Liver (tissue), 9 donors: ENCODE measurements around the gene NLGN1. TPM values are rescaled to one million over a fixed set of nuclear protein-coding genes. Genes with fewer than 3 reads are reported as not detected.
"Not testable (repeated sequence)": the region's sequence is repeated elsewhere in the genome, so short reads cannot be mapped to it uniquely, and the experiment has no call there.

Experiments
- DNase-seq: peaks from one replicate; pipeline ENCODE4 v3.0.0-alpha.2; 2017; ENCODE audit warnings: low spot score
- H3K27ac ChIP-seq, 2 donors: one replicate each; pipeline ENCODE4 v1.7.0; 2013; ENCODE audit warnings: inconsistent platforms in 2 of 2, low read length in 2 of 2, control low read depth in 1 of 2, low read depth in 1 of 2, mild to moderate bottlenecking in 1 of 2
- H3K27me3 ChIP-seq, 4 donors: one replicate each; pipeline versions ENCODE4 v1.6.1 to v1.7.0; 2013; ENCODE audit warnings: low read length in 3 of 4, inconsistent platforms in 1 of 4, mild to moderate bottlenecking in 1 of 4, moderate library complexity in 1 of 4; ENCODE audit not compliant: control insufficient read depth in 4 of 4, insufficient read depth in 4 of 4
- H3K36me3 ChIP-seq, 4 donors: one replicate each; pipeline versions ENCODE4 v1.6.1 to v1.7.0; 2013; ENCODE audit warnings: low read length in 3 of 4, mild to moderate bottlenecking in 3 of 4, low read depth in 1 of 4, moderate library complexity in 1 of 4; ENCODE audit not compliant: control insufficient read depth in 4 of 4, insufficient read depth in 3 of 4
- H3K4me1 ChIP-seq, 4 donors: one replicate each; pipeline versions ENCODE4 v1.6.1 to v1.7.0; 2013; ENCODE audit warnings: low read length in 3 of 4, mild to moderate bottlenecking in 3 of 4, moderate library complexity in 1 of 4; ENCODE audit not compliant: control insufficient read depth in 4 of 4, insufficient read depth in 4 of 4
- H3K4me3 ChIP-seq, 3 donors: one replicate each; pipeline versions ENCODE4 v1.6.1 to v1.7.0; 2013; ENCODE audit warnings: low read length in 3 of 3, control low read depth in 1 of 3, low read depth in 1 of 3, mild to moderate bottlenecking in 1 of 3
- H3K9ac ChIP-seq, 2 donors: one replicate each; pipeline ENCODE4 v1.7.0; 2013; ENCODE audit warnings: low read length in 2 of 2, mild to moderate bottlenecking in 2 of 2, moderate library complexity in 2 of 2, control low read depth in 1 of 2, low read depth in 1 of 2
- H3K9me3 ChIP-seq, 4 donors: one replicate each; pipeline versions ENCODE4 v1.6.1 to v1.7.0; 2013; ENCODE audit warnings: low read length in 3 of 4; ENCODE audit not compliant: control insufficient read depth in 4 of 4
- ATF3 ChIP-seq: IDR thresholded peaks from 2 replicates; pipeline ENCODE4 v1.6.1; 2016; ENCODE audit warnings: antibody characterized with exemption
- CTCF ChIP-seq: fragments of 150-350 bp; IDR thresholded peaks from 2 replicates; pipeline ENCODE4 v1.5.1; 2017; ENCODE audit warnings: improper control_type of control experiment, low read depth, low read length; ENCODE audit not compliant: missing input control
- EGR1 ChIP-seq, 2 donors: IDR thresholded peaks; 2 replicates each; pipeline ENCODE4 v1.6.1; 2016 to 2018; ENCODE audit warnings: antibody characterized with exemption in 2 of 2, low read depth in 2 of 2
- FOXA1 ChIP-seq: IDR thresholded peaks from 2 replicates; pipeline ENCODE4 v1.6.1; 2016; ENCODE audit warnings: antibody characterized with exemption
- GABPA ChIP-seq, 2 donors: IDR thresholded peaks in 1 of 2; conservative IDR thresholded peaks in 1 of 2; 2 replicates each; pipeline ENCODE4 v1.6.1; 2016; ENCODE audit warnings: antibody characterized with exemption in 2 of 2, mild to moderate bottlenecking in 1 of 2, moderate library complexity in 1 of 2
- HNF4A ChIP-seq, 2 donors: conservative IDR thresholded peaks; 2 replicates each; pipeline ENCODE4 v1.6.1; 2016; ENCODE audit warnings: antibody characterized with exemption in 2 of 2, mild to moderate bottlenecking in 2 of 2
- HNF4G ChIP-seq: IDR thresholded peaks from 2 replicates; pipeline ENCODE4 v1.6.1; 2016; ENCODE audit warnings: antibody characterized with exemption
- JUND ChIP-seq, 2 donors: IDR thresholded peaks; 2 replicates each; pipeline ENCODE4 v1.6.1; 2016; ENCODE audit warnings: antibody characterized with exemption in 2 of 2
- NR2F2 ChIP-seq: IDR thresholded peaks from 2 replicates; pipeline ENCODE4 v1.6.1; 2016; ENCODE audit warnings: antibody characterized with exemption
- RAD21 ChIP-seq, 2 donors: IDR thresholded peaks; 2 replicates each; pipeline ENCODE4 v1.6.1; 2016; ENCODE audit warnings: antibody characterized with exemption in 2 of 2, mild to moderate bottlenecking in 2 of 2
- REST ChIP-seq: IDR thresholded peaks from 2 replicates; pipeline ENCODE4 v1.6.1; 2016; ENCODE audit warnings: antibody characterized with exemption, mild to moderate bottlenecking
- SP1 ChIP-seq: IDR thresholded peaks from 2 replicates; pipeline ENCODE4 v1.6.1; 2018; ENCODE audit warnings: antibody characterized with exemption, mild to moderate bottlenecking
- TAF1 ChIP-seq: conservative IDR thresholded peaks from 2 replicates; pipeline ENCODE4 v1.6.1; 2016; ENCODE audit warnings: antibody characterized with exemption, mild to moderate bottlenecking
- YY1 ChIP-seq: IDR thresholded peaks from 2 replicates; pipeline ENCODE4 v1.6.1; 2016; ENCODE audit warnings: antibody characterized with exemption, mild to moderate bottlenecking
- ZBTB33 ChIP-seq: IDR thresholded peaks from 2 replicates; pipeline ENCODE4 v1.6.1; 2016; ENCODE audit warnings: antibody characterized with exemption
- WGBS: extraction: QIAGEN DNeasy Blood & Tissue Kit; methylation state at CpG from one replicate; pipeline ENCODE4 v1.1.7; 2013; 5-methylcytosine and 5-hydroxymethylcytosine counted together
- polyA plus RNA-seq, 2 donors: library from polyadenylated mRNA; stranded (reverse) in 1 of 2; unstranded in 1 of 2; fragments of 200-250 nt in 1 of 2; fragments of >200 nt in 1 of 2; fragmentation: Nextera tagmentation in 1 of 2; extraction: Ambion mirVana in 1 of 2; gene quantifications; one replicate each; pipeline versions ENCODE4 v1.2.1 to v1.2.3, GENCODE V29; 2013 to 2015
- total RNA-seq, 2 donors: library from RNA; depleted of rRNA; stranded (reverse); fragments of >200 nt; gene quantifications; one replicate each; pipeline ENCODE4 v1.2.3, GENCODE V29; 2014
- donor health status: healthy.
- donor health status: healthy.
- donor health status: healthy.
- donor health status: healthy.
- donor health status: healthy.

NLGN1 gene
- total and polyA plus RNA-seq, 4 donors, result 0.02 to 0.67 (median 0.37) TPM; not detected in 1

- TF ChIP-seq CTCF (no peak), NR2F2 (no peak), FOXA1 (no peak), EGR1 (IDR thresholded peaks at IDR 0.05; ENCODE audit: low read depth in 2 of 2) (no peak), GABPA (IDR thresholded peaks at IDR 0.05 in 1 of 2, conservative IDR thresholded peaks at IDR 0.05 in 1 of 2) (no peak), SP1 (no peak)
Observed at GRCh38 chr3:173589116-173589515, 191.6 kb downstream of the NLGN1 start (continued).

- no peaks in the 10 kb centered on the region for H3K9me3 ChIP-seq
- H3K27me3 ChIP-seq, result peaks cover 0 to 3% (median 1%) of the 10 kb centered on the region in 4 donors
- no peak overlapping the region for H3K27ac ChIP-seq
- no peaks in the 10 kb centered on the region for H3K36me3 ChIP-seq
- DNase-seq, result no peak
- no peak overlapping the region for H3K9ac ChIP-seq
- H3K4me3 ChIP-seq, result no peak overlapping the region
- no peaks in the 10 kb centered on the region for H3K4me1 ChIP-seq
- WGBS, result 79% methylated on average over 2 of the region's 2 CpGs
- no peak for TF ChIP-seq REST
- no peak for TF ChIP-seq NR2F2
- no peak for TF ChIP-seq FOXA1
- no peak for TF ChIP-seq HNF4A (conservative IDR thresholded peaks at IDR 0.05)
- no peak for TF ChIP-seq HNF4G
- no peak for TF ChIP-seq JUND (IDR thresholded peaks at IDR 0.05)
- TF ChIP-seq YY1, result no peak
- TF ChIP-seq ZBTB33, result no peak
- TF ChIP-seq SP1, result no peak
- no peak for TF ChIP-seq GABPA (IDR thresholded peaks at IDR 0.05 in 1 of 2, conservative IDR thresholded peaks at IDR 0.05 in 1 of 2)
- TF ChIP-seq ATF3, result no peak
- no peak for TF ChIP-seq TAF1
- no peak for TF ChIP-seq RAD21 (IDR thresholded peaks at IDR 0.05)
Observed at GRCh38 chr3:173591401-173591800, 193.9 kb downstream of the NLGN1 start.

GRCh38 chr3:173594881-173595280 lies 197.3 kb downstream of the NLGN1 start:
- not testable (repeated sequence) for H3K9ac ChIP-seq, H3K27me3 ChIP-seq, H3K4me1 ChIP-seq, H3K36me3 ChIP-seq, DNase-seq, H3K27ac ChIP-seq, H3K9me3 ChIP-seq, H3K4me3 ChIP-seq
- 35% methylated on average over 3 of the region's 3 CpGs for WGBS
